22Rv1 (cell line): ENCODE results near the gene P2RY2.

ENCODE experiments used
- H3K27ac ChIP-seq: fragments of 450-650 bp; 2 replicates; pipeline ENCODE4 v1.5.1; 2017
- ZFX ChIP-seq: fragments of 450-650 bp; IDR thresholded peaks from 2 replicates; pipeline ENCODE4 v1.6.1; 2017; ENCODE audit warnings: antibody characterized with exemption, borderline replicate concordance
- TF ChIP-seq, protein P1 (sequence below): fragments of 450-650 bp; IDR thresholded peaks from 2 replicates; pipeline ENCODE4 v1.5.1; 2017; ENCODE audit warnings: mild to moderate bottlenecking

Gene P2RY2

DNA sequence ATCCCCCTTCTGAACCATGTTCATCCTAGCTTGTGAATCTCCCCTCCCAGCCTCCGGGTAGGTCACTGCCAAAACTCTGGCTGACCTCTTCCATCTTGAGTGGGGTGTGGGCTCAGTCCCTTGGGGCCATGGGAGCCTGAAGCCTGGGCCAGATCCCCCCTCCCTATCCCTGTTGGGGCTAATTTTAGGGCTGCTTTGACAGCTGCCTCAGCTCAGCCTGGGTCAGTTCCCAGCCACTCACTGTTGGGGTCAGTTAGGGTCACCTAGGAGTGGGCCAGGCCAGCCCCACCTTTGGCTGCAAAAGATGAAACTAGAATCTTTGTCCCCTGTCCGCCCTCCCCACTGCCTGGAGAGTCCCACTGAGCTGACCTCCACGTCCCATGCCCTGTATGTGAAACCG is 29.8 kb upstream of the P2RY2 start:
- no peak overlapping the region for H3K27ac ChIP-seq

DNA sequence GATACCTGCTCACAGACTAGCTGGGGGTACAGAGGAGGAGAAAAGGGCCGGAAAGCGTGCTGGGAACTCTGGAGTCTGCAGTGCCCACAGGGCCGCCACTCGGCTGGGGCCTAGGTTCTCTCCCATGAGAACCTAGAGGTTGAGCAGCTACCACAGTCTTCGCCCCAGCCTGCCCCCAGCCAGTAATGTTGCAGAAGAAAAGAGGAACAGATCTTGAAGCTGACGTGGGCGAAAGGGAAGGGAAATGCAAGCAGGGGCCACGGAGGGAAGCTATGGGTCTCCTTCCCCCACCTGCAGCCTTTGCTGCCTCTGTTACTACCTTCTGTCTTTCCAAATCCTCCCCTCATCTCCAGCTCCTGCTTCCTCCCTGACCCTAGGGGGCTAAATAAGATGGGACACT is 28.8 kb upstream of the P2RY2 start:
- TF ChIP-seq ZFX = no peak
- TF ChIP-seq, protein P1, sequence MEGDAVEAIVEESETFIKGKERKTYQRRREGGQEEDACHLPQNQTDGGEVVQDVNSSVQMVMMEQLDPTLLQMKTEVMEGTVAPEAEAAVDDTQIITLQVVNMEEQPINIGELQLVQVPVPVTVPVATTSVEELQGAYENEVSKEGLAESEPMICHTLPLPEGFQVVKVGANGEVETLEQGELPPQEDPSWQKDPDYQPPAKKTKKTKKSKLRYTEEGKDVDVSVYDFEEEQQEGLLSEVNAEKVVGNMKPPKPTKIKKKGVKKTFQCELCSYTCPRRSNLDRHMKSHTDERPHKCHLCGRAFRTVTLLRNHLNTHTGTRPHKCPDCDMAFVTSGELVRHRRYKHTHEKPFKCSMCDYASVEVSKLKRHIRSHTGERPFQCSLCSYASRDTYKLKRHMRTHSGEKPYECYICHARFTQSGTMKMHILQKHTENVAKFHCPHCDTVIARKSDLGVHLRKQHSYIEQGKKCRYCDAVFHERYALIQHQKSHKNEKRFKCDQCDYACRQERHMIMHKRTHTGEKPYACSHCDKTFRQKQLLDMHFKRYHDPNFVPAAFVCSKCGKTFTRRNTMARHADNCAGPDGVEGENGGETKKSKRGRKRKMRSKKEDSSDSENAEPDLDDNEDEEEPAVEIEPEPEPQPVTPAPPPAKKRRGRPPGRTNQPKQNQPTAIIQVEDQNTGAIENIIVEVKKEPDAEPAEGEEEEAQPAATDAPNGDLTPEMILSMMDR = no peak
- H3K27ac ChIP-seq = no peak overlapping the region

More for the DNA sequence above, 29.8 kb upstream of the P2RY2 start:
- TF ChIP-seq ZFX = no peak
- TF ChIP-seq, protein P1 = no peak

DNA sequence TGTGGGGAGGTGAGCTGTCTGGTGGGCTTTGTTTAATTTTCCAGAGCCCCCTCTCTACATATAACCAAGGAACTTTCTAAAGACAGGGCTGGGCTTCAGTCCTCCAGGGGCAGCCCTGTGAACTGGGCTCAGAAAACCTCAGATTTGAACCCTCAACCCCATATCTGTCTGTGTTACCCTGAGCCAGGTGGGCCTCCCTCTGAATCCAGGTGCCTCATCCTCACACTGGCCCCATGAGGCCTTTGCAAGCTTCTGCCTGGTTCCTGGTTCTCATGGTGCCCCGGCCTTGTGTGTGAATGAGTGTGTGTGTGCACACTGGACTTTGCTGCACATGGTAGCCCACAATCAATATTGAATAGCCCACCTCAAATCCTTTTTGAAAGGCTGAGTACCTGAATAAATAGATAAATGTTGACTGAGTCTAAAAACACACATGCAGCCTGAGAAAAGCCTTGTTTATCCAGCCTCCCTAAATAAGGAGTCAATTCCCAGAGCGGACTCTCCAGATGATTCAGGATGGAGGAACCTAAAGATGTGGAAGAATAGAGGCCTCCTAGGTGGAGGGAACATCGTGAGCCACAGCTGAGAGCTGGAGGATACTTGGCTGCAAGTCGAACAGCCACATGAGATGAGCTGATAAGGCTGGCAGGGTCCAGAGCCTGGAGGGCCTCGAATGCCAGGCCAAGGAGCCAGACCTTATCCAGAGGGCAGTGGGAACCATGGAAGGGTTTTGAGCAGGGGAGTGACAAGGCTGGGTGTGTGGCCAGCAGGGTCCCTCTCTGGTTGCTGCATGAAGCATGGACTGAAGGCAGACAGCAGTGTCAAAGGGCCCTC is 28.1 kb upstream of the P2RY2 start:
- H3K27ac ChIP-seq = no peak overlapping the region

DNA sequence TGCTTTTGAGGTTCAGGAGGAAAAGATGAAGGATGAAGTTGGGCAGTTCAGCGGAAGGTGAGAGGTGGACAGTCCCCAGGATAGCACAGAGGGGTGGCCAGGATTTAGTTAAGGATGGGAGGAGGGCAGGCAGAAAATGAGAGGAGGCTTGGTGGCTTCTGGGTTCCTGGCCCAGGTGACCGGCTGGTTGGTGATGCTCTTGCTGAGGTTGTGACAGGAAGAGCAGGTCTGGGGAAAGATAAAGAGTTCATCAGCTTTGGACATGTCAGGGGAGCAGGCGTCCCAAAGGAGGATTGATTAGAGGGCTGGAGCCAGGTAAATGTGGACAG is 27.6 kb upstream of the P2RY2 start:
- TF ChIP-seq, protein P1 = no peak
- TF ChIP-seq ZFX = no peak
- H3K27ac ChIP-seq = no peak overlapping the region

More for the DNA sequence above, 28.1 kb upstream of the P2RY2 start:
- TF ChIP-seq, protein P1 = no peak
- TF ChIP-seq ZFX = no peak

DNA sequence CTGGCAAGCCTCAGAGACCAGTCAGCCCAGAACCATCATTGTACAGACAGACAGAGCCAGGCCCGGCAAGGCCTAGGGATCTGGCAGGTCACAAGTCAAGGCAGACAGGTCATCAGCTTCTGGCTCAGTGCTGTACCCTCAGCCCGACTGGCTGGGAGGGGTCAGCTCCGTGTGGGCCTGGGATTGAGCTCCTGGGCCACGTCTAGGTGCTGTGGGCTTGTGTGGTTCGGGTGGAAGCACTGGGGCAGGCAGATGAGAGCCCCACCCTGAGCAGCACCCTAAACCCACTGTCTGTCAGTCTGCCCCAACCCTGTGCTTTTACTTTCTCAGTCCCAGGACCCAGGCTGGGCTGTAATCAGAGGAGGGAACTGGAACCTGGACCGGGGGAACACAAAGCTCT is 26.9 kb upstream of the P2RY2 start:
- H3K27ac ChIP-seq = no peak overlapping the region
- TF ChIP-seq ZFX = no peak
- TF ChIP-seq, protein P1 = no peak

DNA sequence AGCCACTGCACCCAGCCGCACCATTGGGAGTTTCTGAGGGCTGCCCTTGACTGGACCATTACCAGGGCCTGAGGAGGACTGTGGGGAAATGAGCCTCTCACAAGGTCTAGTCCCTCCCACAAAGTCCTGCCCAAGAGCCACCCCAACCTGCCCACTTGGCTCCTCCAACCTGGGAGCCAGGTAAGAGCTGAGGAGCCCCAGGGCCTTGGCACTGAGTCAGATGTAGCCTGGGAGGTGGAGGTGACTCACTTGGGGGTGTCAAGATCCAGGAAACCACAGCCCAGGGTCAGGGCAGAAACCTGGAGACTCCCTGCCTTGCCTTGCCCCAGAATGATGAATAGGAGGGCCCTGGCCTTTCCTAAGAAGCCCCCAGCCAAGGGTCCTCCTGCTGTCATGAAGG is 25.8 kb upstream of the P2RY2 start:
- no peak overlapping the region for H3K27ac ChIP-seq
- TF ChIP-seq, protein P1 = no peak
- no peak for TF ChIP-seq ZFX

DNA sequence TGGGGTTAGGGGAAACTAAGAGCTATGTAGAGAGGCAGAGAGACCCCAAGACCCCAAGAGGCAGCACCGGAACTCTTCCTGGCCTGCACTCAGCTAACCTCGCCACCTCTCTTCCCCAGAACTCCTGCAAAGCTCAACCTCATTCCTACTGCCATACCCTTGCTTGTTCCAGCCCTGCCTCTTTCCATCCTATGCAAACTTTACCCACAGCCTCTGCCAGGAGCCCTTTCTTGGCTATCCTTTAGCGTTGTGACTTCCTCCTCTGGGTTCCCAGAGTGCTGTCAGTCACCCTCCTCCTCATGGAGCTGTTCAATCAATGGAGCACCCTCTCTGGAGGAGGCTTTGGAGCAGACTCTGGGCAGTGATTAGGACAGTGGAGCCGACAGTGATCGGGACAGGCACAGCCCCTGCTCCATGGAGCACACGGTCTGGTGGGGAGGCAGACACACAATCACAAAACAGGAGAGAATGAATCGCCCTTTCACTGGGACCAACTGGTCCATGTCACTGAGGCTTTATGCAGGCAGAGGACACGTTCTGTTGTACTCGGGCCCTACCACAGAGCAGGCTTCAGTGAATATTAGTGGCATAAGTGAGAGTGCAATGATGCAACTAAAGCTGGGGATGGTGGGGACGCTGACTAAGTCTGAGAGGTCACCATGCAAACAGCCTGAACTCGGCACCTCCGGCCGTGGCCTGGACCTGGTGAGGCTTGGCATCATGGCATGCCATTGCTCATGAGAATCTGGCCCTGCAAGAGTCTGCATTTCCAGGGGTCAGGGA is 24.6 kb upstream of the P2RY2 start:
- TF ChIP-seq, protein P1 = no peak
- no peak for TF ChIP-seq ZFX
- no peak overlapping the region for H3K27ac ChIP-seq
